SIG-M5 (cell line): ENCODE results near the gene GATAD2B.

Source experiments
- DNase-seq: peaks from one replicate; lab custom pipeline; 2025; lab: John Stamatoyannopoulos, UW

Gene GATAD2B

GRCh38 chr1:153951183-153951582, 28.4 kb upstream of the GATAD2B start:
- no peak for DNase-seq

GRCh38 chr1:153946622-153947241, 24.0 kb upstream of the GATAD2B start, which contains the start of gene DENND4B:
Gene DENND4B (minus strand): TSS chr1:153946718. CDS start chr1:153944374, 2,344 bp downstream.
- no peak for DNase-seq

GRCh38 chr1:153945795-153946621, 23.2 kb upstream of the GATAD2B start:
- DNase-seq = peak; percentile 89

GRCh38 chr1:153945131-153945794, 22.5 kb upstream of the GATAD2B start:
- DNase-seq = peak; percentile 90

- DNase-seq = no peak
Observed at GRCh38 chr1:153944827-153945117, 22.0 kb upstream of the GATAD2B start.

- DNase-seq = no peak
Observed at GRCh38 chr1:153944005-153944826, 21.4 kb upstream of the GATAD2B start.

- no peak for DNase-seq
Observed at GRCh38 chr1:153942766-153943549, 20.2 kb upstream of the GATAD2B start.

- no peak for DNase-seq
Observed at GRCh38 chr1:153941826-153942725, 19.3 kb upstream of the GATAD2B start.

- no peak for DNase-seq
Observed at GRCh38 chr1:153940756-153941155, 18.0 kb upstream of the GATAD2B start.

- no peak for DNase-seq
Observed at GRCh38 chr1:153939476-153939875, 16.7 kb upstream of the GATAD2B start.

- no peak for DNase-seq
Observed at GRCh38 chr1:153938996-153939395, 16.2 kb upstream of the GATAD2B start.

GRCh38 chr1:153937331-153937730, 14.6 kb upstream of the GATAD2B start:
- DNase-seq = no peak

- no peak for DNase-seq
Observed at GRCh38 chr1:153936011-153936802, 13.4 kb upstream of the GATAD2B start.

GRCh38 chr1:153934746-153935145, 12.0 kb upstream of the GATAD2B start:
- DNase-seq = no peak

- DNase-seq = no peak
Observed at GRCh38 chr1:153933955-153934354, 11.2 kb upstream of the GATAD2B start.

- no peak for DNase-seq
Observed at GRCh38 chr1:153933430-153933829, 10.7 kb upstream of the GATAD2B start.

GRCh38 chr1:153932156-153933131, 9.7 kb upstream of the GATAD2B start:
- DNase-seq = no peak
